NCI-H128 (cell line): ENCODE results near the gene CTNNA1.

ENCODE experiments used
- DNase-seq: peaks from one replicate; lab custom pipeline; 2025; ENCODE audit not compliant: unreplicated experiment; lab: John Stamatoyannopoulos, UW

CTNNA1 gene

DNA sequence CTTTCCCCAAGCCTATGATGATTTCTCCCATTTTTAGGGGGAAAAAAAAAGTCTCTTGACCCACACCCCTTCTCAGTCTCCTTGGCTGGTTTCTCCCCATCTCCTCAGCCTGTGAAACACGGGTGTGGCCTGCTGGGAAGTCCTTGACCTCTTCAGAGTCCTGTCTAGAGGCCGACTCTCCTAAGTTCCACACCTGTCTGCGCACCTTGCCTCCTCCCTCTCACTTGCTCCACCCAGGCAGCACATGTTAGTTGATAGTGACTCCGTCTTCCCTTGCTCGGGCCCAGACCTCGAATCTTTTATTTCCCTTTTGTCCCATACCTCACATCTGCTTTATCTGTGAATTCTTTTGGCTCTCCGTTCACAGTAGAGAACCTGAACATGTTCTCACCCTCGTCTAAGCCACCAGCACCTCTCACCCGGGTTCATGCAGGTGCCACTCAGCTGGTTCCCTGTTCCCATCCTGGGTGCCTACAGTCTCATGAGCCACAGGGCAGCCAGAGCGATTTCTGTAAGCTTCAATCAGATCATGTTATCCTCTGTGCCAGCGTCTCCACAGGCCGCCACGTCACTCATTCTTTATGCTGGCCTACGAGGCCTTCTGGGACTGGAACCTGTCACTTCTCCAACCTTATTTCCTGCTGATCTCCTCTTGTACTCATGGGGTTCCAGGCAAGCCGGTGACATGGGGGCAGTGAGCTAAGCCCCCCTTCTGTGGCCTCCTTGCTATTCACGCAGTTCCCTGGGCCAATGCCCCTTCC, 173.6 kb downstream of the CTNNA1 start:
- no peak for DNase-seq

DNA sequence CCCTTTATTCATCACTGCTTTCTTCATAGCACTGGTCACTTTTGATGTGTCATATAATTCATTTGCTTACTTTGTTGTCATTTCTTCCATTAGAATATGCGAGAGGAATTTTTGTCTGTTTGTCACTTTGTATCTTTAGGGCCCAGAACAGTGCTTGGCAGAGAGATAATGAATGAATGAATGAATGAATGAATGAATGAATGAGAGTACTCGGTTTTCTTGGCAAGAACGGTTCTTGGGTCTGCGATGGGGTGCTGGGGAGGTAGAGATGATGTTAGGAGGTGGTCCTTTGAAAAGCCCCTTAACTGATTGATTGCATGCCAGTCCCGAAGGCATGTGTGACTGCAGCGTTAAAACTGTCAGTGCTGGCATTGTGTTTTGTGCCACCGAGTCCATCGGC, 174.3 kb downstream of the CTNNA1 start:
- no peak for DNase-seq

DNA sequence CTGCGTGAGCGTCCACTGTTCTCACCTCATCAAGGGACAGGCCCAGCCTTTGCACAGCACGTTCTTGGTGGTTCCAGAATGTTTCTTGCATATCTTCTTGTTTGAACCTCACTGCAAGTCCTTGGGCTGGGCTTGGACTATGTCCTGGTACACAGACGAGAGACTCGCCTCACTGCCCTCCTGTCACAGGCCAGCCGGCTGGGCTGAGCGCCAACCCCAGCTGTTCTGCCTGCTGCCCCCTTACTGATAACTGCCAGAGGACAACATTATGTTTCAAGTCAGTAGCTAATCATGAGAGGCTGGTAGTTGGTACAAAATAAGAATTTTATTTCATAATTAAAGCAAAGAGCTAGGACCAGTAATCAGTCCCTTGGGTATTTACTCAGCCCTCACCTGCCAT, 174.8 kb downstream of the CTNNA1 start:
- no peak for DNase-seq

DNA sequence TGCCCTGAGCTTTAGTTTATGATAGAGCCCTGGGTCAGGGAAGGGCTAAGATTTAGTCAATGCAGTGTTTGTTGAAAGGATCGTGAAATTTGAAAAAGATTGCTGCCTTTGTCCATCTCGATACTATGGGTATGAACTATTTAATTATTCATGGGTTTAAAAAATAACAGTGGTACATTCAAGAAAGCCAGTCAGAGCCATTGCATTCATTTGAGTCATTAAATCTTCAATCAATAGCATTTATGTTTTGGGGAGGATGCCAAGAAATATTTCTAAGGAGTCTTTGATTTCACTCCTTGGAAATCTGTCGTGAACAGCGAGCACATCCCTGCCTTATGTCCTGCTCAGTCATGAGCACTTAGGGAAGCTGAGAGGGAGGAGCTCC, 176.3 kb downstream of the CTNNA1 start:
- no peak for DNase-seq

DNA sequence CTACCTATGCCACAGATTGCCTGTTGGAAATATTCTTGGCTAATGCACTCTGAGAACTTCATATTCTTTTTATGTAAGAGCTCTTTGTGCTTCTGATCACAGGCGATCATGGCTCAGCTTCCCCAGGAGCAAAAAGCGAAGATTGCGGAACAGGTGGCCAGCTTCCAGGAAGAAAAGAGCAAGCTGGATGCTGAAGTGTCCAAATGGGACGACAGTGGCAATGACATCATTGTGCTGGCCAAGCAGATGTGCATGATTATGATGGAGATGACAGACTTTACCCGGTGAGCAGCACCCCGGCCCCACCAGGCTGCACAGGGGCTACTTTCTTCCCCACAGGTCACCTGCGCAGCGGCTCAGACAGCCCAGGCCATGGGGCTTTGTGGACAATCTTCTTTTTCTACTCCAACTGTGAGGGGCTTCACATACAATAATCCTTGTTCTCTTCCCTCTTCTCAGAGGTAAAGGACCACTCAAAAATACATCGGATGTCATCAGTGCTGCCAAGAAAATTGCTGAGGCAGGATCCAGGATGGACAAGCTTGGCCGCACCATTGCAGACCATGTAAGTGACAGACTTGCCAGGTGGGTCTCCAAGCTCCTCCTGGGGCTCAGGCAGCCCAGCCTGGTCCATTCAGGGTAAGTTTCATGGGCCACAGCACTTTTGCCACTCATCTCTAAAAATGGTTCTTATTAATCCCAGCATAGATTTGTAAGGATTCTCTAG, 177.3 kb downstream of the CTNNA1 start:
- no peak for DNase-seq

DNA sequence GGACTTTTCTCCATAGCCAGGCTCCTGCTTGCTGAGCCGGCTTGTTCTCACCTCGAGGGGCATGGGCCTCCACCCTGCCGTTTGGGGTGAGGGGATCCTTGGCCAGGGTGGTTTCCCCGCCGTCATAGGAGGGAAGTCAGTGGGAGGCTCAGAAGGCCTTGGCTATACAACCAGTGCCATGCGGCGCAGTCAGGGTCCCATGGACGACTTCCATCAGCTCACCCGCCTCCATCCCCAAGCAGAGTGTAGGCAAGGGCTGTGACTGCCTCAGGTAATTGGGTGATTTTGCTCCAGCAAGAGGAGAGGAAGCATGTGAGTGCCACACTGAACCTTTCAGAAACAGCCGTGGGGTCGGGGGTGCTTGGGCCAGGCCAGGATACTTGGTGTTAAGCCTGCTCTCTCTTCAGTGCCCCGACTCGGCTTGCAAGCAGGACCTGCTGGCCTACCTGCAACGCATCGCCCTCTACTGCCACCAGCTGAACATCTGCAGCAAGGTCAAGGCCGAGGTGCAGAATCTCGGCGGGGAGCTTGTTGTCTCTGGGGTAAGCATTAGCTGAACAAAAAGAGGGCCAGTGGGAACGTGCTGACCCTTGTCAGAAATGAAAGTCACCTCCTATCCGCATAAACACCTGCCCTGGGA, 179.1 kb downstream of the CTNNA1 start:
- no peak for DNase-seq

DNA sequence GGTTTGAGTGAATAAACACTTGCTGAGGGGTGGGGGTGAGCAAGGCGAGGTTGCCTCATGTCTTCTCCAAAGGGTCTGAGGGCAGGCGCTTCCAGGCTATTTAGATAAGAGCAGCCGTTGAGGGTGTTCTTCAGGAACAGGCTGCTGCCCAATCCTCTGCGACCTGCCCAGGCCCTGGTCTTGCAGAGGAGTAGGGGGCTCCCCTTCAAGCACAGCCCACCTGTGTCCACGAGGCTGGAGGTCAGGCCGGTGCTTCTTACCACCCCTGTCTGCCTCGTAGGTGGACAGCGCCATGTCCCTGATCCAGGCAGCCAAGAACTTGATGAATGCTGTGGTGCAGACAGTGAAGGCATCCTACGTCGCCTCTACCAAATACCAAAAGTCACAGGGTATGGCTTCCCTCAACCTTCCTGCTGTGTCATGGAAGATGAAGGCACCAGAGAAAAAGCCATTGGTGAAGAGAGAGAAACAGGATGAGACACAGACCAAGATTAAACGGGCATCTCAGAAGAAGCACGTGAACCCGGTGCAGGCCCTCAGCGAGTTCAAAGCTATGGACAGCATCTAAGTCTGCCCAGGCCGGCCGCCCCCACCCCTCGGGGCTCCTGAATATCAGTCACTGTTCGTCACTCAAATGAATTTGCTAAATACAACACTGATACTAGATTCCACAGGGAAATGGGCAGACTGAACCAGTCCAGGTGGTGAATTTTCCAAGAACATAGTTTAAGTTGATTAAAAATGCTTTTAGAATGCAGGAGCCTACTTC, 180.5 kb downstream of the CTNNA1 start:
- DNase-seq: no peak

DNA sequence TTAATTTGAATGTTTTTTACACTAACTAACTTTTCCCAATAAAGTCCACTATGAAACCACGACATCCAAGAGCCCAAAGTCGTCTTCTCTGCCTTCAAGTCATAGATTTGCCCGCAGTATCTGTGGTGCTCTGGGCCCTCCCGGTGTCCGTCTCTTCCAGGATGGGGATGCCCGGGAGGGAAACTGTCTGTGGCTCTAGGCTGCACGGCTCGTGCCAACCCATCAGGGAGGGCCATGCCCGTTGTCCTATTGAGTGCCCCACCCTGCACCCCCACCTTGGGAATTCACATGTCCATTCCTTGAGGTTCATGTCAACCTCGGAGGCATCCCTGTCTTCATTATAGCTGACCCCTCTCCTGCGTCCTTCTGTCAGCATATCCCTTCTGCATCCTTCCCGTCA, 181.7 kb downstream of the CTNNA1 start:
- no peak for DNase-seq

DNA sequence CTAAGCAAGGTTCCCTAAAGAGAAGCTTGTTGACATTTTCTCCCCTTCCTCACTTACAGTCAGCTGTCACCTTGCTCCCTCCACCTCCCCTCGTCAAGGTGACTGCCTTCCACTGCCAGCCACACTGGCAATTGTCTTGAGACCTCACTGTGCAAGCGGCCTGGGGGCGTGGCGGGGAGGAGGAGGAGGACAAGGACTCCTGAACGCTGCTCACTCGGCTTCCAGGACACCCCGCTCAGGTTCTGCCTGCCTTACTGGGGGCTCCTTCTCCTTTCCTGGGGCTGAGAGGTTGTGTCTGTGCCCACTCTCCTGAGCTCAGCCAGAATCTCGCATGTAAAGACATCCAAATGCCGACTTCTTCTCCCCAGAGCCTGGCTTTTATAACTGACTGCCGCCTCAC, 182.2 kb downstream of the CTNNA1 start:
- no peak for DNase-seq

DNA sequence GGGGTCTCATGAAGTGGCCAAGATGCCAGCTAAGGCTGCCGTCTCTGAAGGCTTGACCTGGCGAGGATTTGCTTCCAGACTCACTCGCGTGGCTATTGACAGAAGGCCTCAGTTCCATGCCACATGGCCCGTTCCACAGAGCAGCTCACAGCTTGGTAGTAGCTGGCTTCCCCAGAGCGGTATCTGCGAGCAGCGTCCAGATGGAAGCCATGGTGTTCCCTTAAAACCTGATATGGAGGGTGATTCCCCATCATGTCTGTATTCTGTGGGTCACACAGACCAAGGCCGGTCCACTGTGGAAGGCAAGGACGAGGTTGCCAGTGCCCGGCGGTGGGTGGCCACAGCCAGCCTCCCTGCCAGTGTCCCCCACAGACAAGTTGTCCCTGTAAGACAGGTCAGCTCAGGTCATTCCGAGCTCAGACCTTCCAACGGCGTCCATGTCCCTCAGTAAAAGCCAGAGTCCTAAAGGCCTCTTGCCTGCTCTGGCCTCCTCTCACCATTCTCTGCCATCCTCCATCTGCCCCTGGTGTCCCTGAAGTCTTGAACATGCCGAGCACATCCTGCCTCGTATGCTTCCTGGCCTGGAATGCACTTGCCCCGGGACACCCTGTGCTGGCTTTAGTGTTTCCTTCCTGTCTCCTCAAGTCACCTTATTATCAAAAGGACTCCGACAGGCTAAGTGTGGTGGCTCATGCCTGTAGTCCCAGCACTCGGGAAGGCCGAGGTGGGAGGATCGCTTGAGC, 183.2 kb downstream of the CTNNA1 start:
- no peak for DNase-seq

DNA sequence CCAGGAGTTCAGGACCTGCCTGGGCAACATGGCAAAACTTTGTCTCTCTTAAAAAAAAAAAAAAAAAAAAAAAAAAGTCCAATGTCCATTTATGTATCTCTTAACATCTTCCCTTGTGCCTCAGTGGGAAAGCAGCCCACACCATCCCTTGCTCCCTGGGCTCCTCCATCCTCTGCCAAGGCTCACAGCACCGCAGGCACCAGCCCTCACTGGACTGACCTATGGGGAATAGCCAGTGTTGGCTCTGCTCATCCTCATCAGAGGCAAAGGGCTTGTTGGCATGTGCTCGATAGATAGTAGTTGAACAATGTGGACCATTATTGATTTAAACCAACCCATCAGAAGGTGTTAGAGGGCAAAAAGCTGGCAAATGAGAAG, 183.7 kb downstream of the CTNNA1 start:
- no peak for DNase-seq

DNA sequence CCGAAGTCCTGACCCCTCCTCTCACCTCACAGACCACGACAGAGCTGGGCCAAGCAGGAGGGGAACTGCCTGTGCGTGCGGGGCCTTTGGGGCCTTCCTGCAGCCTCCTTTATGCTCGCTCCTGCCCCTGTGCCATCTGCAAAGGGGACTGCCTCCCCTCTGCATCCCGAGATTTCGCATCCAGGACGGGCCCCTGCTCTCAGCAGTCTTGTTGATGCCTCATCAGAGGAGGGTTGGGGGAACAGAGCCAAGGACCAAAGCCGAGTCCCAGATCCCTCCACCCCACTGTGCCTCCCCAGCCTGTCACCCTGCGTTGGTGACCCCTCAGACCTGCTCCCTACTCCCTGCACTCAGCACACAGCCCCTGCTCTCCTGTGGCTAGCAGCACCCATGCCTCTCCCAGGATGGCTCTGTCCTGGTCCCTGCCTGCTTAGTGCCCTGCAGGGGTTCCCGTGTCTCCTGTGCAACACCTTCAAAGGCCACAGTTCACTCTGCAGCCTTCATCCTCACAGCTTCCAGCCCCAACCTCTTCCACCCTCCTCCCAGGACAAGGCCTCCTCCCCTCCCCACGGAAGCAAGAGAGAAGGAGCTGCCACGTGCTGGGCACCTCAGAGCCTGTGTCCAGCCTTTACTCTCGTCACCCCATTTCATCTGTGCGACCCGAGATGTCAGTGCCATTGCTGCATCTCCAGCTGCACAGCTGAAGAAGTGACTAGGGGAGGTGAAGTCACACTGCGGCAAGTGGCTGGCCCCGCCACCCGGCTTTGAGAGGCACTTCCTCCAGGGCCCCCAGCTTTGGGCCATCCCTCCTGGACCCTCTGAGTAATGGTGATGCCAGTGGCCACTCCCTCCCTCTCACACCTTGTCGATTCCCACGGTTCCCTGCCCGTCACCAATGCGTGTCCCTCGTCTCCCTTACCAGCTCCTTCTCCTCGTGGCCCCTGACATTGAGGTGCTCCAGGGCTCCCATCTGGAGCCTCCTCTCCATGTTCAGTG, 184.5 kb downstream of the CTNNA1 start:
- DNase-seq: no peak

DNA sequence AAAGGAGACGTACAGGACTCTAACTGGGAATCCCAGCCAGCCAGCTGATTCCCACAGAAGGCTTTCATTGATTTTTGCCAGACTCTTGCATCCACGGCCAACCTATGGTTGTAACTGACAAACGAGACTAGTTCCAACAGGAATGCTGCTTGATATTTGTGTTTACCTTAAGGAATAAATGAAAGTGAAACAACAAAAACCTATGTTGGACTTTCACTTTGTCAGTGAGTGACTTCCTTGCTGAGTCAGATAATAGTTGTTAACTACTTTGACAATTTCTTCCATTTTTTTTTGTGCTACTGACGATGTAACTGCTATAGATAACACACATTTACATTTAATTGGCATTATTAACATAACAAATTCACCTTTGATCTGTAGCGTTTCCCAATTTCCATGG, 185.3 kb downstream of the CTNNA1 start:
- DNase-seq: no peak

DNA sequence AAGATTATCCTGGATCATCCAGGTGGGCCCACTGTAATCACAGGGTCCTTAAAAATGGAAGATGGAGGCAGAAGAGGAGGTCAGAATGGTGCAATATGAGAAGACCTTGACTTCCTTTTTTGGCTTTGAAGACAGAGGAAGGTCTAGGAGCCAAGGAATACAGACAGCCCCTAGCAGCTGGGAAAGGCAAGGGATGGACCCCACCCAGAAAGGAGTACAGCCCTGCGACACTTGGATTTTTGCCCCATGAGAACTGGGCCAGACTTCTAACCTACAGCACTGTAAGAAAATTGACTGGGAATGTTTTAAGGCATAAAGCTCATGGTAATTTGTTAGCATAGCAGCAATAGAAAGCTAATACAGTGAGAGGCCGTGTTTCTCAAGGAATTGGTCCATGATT, 188.8 kb downstream of the CTNNA1 start:
- DNase-seq: no peak

DNA sequence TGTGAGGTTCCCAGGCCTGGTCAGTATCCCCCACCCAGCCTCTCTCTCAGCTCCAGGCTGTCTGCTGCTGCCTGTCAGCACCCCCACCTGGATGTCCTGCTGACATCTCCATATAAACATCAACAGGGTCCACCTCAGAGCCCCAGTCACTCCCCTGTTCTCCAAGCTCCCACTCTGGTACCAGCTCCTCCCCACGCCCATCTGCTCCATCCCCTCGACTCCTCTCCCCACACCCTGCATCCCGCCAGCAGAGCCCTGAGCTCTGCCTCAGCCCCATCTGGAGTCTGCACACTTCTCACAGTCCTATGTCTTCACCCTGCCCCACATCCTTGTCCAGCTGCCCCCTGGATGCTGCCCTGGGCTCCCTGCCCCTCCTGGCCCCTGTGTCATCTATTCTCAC, 189.6 kb downstream of the CTNNA1 start:
- DNase-seq: no peak

DNA sequence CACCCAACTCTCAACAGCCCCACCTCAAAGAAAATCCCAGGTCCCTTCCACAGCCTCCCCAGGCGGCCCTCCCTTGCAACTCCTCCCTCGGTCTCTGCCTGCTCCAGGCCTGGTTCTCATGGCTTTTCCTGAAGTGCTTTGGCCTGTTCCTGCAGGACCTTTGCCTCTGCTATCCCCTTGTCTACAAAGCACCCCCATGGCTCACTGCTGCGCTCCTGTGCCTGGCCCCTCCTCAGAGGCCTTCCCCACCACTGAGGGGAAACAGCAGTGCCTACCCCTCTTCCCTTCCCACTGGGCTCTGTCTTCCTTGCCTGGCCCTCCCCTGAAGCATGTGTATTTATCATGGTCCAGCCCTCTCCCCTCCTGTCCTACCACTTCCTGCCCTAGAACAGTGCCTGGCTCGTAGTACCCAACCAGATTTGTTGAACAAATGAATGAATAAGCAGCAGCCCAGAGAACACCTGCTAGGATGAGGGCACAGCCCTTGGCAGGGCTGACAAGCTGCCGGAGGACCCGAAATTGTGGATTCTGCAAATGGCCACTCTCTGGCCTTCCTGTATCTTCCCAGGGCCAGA, 190.5 kb downstream of the CTNNA1 start:
- DNase-seq: no peak

DNA sequence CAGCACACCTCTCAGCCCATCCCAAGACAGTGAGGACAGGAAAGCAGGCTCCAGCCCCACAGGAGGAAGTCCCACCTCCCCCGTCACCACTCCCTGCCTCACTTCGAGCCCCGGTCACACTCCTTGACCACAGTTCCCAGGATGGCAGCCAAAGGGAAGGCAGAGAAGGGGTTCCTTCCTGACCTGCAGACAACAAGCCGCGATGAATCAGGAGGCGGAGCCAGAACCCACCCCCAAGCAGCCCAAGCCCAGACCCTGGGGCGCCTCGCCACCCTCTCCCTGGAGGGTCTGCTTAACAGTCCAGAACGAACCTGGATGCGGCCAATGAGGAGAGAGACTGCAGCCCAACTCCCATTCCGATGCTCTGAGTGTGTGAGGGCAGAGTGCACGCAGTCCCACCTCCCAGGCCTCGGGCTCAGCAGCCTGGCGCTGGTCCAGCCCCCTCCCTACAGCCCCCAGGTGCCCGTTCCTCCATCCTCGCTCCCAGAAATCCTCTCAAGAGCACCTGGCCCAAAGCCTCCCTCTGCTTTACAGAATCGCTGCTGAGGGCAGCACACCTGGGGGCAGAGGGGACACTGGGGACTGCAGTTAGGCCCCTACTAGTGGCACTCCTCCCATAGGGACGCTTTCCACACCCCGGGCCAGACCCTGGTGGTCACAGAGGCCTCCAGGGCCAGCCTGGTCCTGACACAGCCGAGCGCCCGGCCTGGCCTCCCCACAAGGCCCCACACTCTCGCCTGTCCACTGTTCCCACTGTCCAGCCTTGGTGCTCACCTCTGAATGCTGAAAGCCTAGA, 191.5 kb downstream of the CTNNA1 start:
- no peak for DNase-seq

DNA sequence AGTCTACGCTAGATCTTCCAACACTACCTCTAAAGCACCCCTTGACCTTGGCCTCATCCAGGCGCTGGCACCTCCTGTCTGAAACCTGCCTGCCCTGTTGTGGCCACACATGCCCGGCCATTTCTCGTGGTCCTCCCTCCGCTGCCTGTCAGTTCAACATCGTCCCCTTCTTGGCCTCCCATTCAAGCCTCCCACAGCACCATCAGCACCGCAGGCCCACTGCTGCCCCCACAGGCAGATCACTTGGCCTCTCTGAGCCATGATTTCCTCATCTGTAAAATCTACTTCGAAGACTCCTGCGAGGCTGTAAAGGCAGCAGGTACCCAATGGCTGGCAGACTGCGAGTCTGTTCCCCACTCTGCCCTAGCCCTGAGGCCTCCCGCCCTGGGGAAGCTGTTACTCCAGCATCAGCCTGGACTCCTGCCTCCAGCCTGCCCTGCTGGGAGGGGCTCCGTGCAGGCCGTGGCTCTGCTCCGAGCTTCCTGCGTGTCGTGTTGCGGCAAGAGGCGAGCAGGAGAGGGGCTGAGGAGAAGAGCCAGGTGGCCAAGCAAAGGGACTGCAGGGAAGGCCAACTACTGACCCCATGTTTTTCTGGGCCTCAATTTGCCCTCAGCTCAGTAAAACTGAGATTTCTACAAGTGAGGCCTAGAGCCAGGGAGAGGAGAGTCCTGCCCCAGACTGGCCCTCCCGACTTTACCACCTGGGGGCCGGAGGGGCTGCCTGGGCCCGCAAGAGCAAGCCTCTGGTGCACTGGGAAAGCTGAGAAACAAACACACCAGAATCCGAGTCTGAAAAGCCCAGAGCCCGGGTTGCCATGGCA, 192.4 kb downstream of the CTNNA1 start:
- no peak for DNase-seq
